ENCODE measurements around the gene NEK8. TPM values are rescaled to one million over a fixed set of nuclear protein-coding genes. Genes with fewer than 3 reads are reported as not detected.

The NEK8 gene
- total and polyA plus RNA-seq, 8 donors, result 2.5 to 9.7 (median 4.4) TPM

DNA sequence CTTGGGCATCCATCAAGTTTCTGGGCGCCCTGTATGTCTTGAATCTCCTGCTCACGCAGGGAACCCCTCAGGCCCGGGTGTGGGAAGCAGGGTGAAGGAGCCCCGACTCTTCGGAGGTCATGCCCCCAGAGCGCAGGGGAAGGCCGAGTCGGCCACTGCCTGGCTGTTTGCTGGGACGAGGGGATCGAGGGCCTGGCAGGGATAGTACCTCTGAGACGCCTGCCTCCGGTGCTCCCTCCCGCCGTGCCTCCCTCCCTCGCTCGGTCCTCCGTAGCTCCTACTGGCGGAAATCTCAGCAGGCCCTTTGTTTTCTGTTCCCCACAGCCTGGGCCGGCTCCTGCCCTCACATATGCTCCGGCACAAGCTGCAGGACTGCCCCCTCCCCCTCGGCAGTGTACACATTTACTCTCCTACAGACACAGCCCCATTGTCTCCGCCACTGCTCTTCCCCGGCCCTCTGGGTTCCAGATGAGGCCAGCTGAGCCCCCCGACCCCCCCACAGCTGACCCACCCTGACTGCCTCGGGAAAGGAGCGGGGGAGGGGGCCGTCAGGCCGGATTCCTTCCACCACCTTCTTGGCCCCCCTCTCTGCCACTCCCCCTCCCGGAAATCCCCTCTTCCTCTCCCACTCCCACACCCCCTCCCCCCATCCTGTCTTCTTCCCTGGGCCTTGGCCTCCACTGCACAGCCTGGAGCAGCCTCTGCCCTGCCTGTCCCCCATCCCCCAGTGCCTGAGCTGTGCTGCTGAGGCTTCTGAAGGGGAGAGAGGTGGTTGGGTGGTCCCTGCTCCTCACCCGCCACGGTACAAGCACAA is 16.6 kb downstream of the NEK8 start:
- Histone ChIP-seq H3K9me3 (no peaks in the 10 kb centered on the region), H3K27me3 (no peaks in the 10 kb centered on the region), H3K27ac (peak overlapping the region; percentile 94 to 98 (median 96)), H3K4me1 (peaks cover 38 to 44% (median 42%) of the 10 kb centered on the region in 3 donors), H3K36me3 (peaks cover 0 to 19% (median 12%) of the 10 kb centered on the region in 3 donors), H3K4me3 (peak overlapping the region; percentile 63 to 91 (median 78))
- DNase-seq (peak; percentile 64 to 86 (median 72)), ATAC-seq (peak; percentile 6 to 29 (median 20)), FAIRE-seq (no peak)
- TF ChIP-seq, protein P1, sequence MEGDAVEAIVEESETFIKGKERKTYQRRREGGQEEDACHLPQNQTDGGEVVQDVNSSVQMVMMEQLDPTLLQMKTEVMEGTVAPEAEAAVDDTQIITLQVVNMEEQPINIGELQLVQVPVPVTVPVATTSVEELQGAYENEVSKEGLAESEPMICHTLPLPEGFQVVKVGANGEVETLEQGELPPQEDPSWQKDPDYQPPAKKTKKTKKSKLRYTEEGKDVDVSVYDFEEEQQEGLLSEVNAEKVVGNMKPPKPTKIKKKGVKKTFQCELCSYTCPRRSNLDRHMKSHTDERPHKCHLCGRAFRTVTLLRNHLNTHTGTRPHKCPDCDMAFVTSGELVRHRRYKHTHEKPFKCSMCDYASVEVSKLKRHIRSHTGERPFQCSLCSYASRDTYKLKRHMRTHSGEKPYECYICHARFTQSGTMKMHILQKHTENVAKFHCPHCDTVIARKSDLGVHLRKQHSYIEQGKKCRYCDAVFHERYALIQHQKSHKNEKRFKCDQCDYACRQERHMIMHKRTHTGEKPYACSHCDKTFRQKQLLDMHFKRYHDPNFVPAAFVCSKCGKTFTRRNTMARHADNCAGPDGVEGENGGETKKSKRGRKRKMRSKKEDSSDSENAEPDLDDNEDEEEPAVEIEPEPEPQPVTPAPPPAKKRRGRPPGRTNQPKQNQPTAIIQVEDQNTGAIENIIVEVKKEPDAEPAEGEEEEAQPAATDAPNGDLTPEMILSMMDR (IDR thresholded peaks at IDR 0.05), result no peak
- intact Hi-C loops (cut with DNase I), result no loop called here
- 1 to 2% methylated on average over 28 to 31 of the region's 31 CpGs for WGBS, 2 donors

DNA sequence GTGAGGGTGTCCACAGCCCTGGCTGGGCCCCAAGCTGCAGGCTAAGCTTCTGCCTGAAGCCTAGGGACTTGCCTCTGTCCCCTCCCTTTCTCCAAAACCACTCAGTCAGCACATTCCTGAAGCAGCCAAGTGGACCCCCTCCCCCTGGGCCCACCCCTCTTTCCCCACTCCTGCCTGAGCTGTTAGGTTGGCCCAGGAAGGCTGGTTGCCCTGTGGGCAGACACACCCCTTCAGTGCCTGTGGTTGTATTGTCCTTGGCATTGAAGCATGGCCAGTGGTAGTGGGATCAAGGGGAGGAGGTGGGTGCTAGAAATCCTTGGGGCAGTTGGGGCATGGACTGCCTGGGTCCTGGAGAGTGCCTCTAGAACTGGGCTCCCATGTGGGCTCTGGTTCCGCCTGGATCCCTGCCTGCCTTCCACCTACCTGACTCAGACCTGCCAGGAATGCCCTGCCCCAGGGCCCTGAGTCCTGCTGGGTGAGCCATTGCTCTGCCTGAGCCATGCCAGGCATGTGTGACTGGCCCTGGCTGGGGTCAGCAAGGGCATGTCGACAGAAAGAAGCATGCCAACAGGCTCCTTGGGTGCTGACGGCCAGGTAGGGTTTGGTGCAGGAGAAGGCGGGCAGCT is 17.3 kb downstream of the NEK8 start:
- ATAC-seq (peak; percentile 14 to 34 (median 28)), DNase-seq (peak in 5 of 6 donors; percentile 73 to 88 (median 79)), FAIRE-seq (no peak)
- WGBS, 2 donors, result 15 to 29% methylated on average over 4 of the region's 4 CpGs
- no peaks in the 10 kb centered on the region for H3K9me3 ChIP-seq
- peaks cover 38 to 51% (median 43%) of the 10 kb centered on the region in 3 donors for H3K4me1 ChIP-seq
- intact Hi-C loops (cut with DNase I), result no loop called here
- no peaks in the 10 kb centered on the region for H3K27me3 ChIP-seq
- peak overlapping the region; percentile 83 to 98 (median 96) for H3K27ac ChIP-seq
- peak overlapping the region in 3 of 4 donors; percentile 63 to 91 (median 84) for H3K4me3 ChIP-seq
- peaks cover 0 to 19% (median 12%) of the 10 kb centered on the region in 3 donors for H3K36me3 ChIP-seq
- TF ChIP-seq, protein P1 (IDR thresholded peaks at IDR 0.05), result no peak

DNA sequence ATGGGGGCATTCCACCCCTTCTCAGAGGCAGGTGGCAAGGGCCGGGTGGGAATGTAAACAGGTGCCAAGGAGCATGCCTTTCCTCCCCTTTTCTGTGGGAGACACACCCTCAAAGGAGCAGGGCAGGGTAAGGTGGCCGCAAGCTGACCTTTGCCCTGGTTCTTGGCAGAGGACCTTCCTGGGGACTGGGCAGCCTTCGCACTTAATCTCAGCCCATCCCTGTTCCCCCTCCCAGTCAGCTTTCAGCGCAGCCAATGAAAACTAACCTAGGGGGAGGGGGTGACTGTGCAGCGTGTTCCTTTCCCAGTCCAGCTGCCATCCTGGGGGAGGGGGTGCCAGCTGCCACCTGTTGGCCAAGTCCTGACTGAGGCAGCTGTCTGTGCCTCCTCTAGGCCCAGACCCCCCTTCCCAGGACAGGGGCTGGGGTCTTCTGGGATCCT is 18.0 kb downstream of the NEK8 start:
- Histone ChIP-seq H3K4me1 (peaks cover 38 to 51% (median 43%) of the 10 kb centered on the region in 3 donors), H3K27me3 (no peaks in the 10 kb centered on the region), H3K36me3 (peaks cover 0 to 22% (median 12%) of the 10 kb centered on the region in 3 donors), H3K9me3 (no peaks in the 10 kb centered on the region), H3K4me3 (peak overlapping the region in 2 of 4 donors; percentile 84 to 91), H3K27ac (peak overlapping the region; percentile 83 to 98 (median 96))
- no peak for FAIRE-seq
- peak; percentile 46 to 63 (median 54) for ATAC-seq
- TF ChIP-seq, protein P1 (IDR thresholded peaks at IDR 0.05), result no peak
- peak; percentile 75 to 92 (median 88) for DNase-seq
- intact Hi-C loops (cut with DNase I), result no loop called here
- 8 to 11% methylated on average over 5 of the region's 5 CpGs for WGBS, 2 donors

- intact Hi-C loops (cut with DNase I), result no loop called here
- Histone ChIP-seq H3K4me1 (peaks cover 38 to 51% (median 43%) of the 10 kb centered on the region in 3 donors), H3K27ac (peak overlapping the region; percentile 83 to 98 (median 96)), H3K27me3 (no peaks in the 10 kb centered on the region), H3K9me3 (no peaks in the 10 kb centered on the region), H3K4me3 (peak overlapping the region in 2 of 4 donors; percentile 84 to 91), H3K36me3 (peaks cover 0 to 23% (median 12%) of the 10 kb centered on the region in 3 donors)
- WGBS, 2 donors, result 8 to 13% methylated on average over 7 of the region's 7 CpGs
- DNase-seq (peak; percentile 70 to 92 (median 86)), ATAC-seq (peak; percentile 29 to 51 (median 44)), FAIRE-seq (no peak)
- TF ChIP-seq, protein P1 (IDR thresholded peaks at IDR 0.05), result no peak
Measured at GRCh38 chr17:28747051-28747691, 18.6 kb downstream of the NEK8 start.
